ENCODE results near the gene RBM3.

DNA sequence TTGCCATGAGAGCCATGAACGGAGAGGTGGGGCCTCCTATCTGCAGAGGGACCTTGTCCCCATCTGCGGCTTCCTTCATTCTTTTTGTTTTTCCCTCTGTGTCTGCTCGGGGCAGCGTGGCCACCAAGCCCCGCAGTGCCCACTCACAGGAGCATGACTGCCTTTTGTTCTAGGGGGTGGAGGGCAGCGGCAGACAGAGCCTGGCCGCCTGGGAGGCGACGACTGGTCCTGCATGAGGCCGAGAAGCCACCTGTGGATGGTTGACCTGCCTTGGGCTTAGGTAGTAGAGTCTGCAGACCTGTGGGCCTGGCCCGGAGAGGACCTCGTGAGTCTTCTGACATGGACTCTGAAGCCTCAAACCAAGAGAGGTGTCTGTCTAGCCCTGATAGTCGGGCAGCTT is 1.4 kb downstream of the RBM3 start:
- TF ChIP-seq, protein P1, sequence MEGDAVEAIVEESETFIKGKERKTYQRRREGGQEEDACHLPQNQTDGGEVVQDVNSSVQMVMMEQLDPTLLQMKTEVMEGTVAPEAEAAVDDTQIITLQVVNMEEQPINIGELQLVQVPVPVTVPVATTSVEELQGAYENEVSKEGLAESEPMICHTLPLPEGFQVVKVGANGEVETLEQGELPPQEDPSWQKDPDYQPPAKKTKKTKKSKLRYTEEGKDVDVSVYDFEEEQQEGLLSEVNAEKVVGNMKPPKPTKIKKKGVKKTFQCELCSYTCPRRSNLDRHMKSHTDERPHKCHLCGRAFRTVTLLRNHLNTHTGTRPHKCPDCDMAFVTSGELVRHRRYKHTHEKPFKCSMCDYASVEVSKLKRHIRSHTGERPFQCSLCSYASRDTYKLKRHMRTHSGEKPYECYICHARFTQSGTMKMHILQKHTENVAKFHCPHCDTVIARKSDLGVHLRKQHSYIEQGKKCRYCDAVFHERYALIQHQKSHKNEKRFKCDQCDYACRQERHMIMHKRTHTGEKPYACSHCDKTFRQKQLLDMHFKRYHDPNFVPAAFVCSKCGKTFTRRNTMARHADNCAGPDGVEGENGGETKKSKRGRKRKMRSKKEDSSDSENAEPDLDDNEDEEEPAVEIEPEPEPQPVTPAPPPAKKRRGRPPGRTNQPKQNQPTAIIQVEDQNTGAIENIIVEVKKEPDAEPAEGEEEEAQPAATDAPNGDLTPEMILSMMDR (IDR thresholded peaks at IDR 0.05; ENCODE audit: insufficient read depth, low read length) = no peak
- TF ChIP-seq, protein P2, sequence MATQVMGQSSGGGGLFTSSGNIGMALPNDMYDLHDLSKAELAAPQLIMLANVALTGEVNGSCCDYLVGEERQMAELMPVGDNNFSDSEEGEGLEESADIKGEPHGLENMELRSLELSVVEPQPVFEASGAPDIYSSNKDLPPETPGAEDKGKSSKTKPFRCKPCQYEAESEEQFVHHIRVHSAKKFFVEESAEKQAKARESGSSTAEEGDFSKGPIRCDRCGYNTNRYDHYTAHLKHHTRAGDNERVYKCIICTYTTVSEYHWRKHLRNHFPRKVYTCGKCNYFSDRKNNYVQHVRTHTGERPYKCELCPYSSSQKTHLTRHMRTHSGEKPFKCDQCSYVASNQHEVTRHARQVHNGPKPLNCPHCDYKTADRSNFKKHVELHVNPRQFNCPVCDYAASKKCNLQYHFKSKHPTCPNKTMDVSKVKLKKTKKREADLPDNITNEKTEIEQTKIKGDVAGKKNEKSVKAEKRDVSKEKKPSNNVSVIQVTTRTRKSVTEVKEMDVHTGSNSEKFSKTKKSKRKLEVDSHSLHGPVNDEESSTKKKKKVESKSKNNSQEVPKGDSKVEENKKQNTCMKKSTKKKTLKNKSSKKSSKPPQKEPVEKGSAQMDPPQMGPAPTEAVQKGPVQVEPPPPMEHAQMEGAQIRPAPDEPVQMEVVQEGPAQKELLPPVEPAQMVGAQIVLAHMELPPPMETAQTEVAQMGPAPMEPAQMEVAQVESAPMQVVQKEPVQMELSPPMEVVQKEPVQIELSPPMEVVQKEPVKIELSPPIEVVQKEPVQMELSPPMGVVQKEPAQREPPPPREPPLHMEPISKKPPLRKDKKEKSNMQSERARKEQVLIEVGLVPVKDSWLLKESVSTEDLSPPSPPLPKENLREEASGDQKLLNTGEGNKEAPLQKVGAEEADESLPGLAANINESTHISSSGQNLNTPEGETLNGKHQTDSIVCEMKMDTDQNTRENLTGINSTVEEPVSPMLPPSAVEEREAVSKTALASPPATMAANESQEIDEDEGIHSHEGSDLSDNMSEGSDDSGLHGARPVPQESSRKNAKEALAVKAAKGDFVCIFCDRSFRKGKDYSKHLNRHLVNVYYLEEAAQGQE (IDR thresholded peaks at IDR 0.05; ENCODE audit: insufficient replicate concordance, low read depth) = no peak
- no peak for TF ChIP-seq GABPA (IDR thresholded peaks at IDR 0.05; ENCODE audit: low read depth)
